Activated CD8-positive, alpha-beta T cell treated with anti-CD3 and anti-CD28 coated beads, Interleukin-2, amount 10 ng/mL, durations not matched to agents 7 days and 5 days (primary cell): ENCODE measurements around the gene PREX1. TPM values are rescaled to one million over a fixed set of nuclear protein-coding genes. Genes with fewer than 3 reads are reported as not detected.

ENCODE experiments used
- ATAC-seq: fragments of 150-1000 bp; cut with Tn5 transposase; one replicate; pipeline ENCODE4 v1.10.0; 2021; ENCODE audit warnings: moderate library complexity
- CTCF ChIA-PET: fragments of 350-600 bp; sonication (Branson Sonifier 250); formaldehyde crosslinking; loops from one replicate; lab custom pipeline; 2021; ENCODE audit warnings: antibody characterized with exemption; lab: Charles Lee
- POLR2A ChIA-PET: fragments of 350-600 bp; sonication (Branson Sonifier 250); formaldehyde crosslinking; loops from one replicate; lab custom pipeline; 2021; ENCODE audit warnings: antibody characterized with exemption; lab: Charles Lee
- DNase-seq: peaks from one replicate; pipeline ENCODE4 v3.0.0-alpha.2; 2020
- H3K27ac Mint-ChIP-seq: one replicate; pipeline ENCODE4 v1.8.0; 2021; ENCODE audit warnings: mild to moderate bottlenecking, mixed read lengths
- H3K27me3 Mint-ChIP-seq: one replicate; pipeline ENCODE4 v1.8.0; 2021; ENCODE audit warnings: low read depth, mixed read lengths
- H3K36me3 Mint-ChIP-seq: one replicate; pipeline ENCODE4 v1.8.0; 2021; ENCODE audit warnings: low read depth, mixed read lengths
- H3K4me1 Mint-ChIP-seq: one replicate; pipeline ENCODE4 v1.8.0; 2021; ENCODE audit warnings: low read depth, mixed read lengths
- H3K4me3 Mint-ChIP-seq: one replicate; pipeline ENCODE4 v1.8.0; 2021; ENCODE audit warnings: mild to moderate bottlenecking, mixed read lengths
- H3K9me3 Mint-ChIP-seq: one replicate; pipeline ENCODE4 v1.8.0; 2022; ENCODE audit warnings: mixed read lengths; ENCODE audit not compliant: insufficient read depth
- total RNA-seq, 2 experiments: library from RNA; stranded (reverse); gene quantifications; one replicate each; pipeline ENCODE4 v1.2.3, GENCODE V29; 2021

The PREX1 gene
- total RNA-seq, 2 experiments from 2014 or later, result 146 to 152 TPM

- H3K27ac Mint-ChIP-seq, result no peak overlapping the region
- H3K9me3 Mint-ChIP-seq, result no peaks in the 10 kb centered on the region
- peaks cover 8% of the 10 kb centered on the region for H3K27me3 Mint-ChIP-seq
- POLR2A ChIA-PET, result no interaction called here
- ATAC-seq, result no peak
- DNase-seq, result no peak
- H3K4me1 Mint-ChIP-seq, result no peaks in the 10 kb centered on the region
- no peaks in the 10 kb centered on the region for H3K36me3 Mint-ChIP-seq
- CTCF ChIA-PET, result interaction anchor here (1.4 kb wide), 1 partner anchor 42 kb away, joined by 3 read pairs; no protein-coding TSS in a partner anchor
- no peak overlapping the region for H3K4me3 Mint-ChIP-seq
Measured at GRCh38 chr20:48578397-48579098, 249.3 kb downstream of the PREX1 start.

GRCh38 chr20:48577557-48577956, 250.2 kb downstream of the PREX1 start:
- POLR2A ChIA-PET, result no interaction called here
- CTCF ChIA-PET, result no interaction called here

GRCh38 chr20:48574383-48574782, 253.4 kb downstream of the PREX1 start:
- Mint-ChIP-seq H3K27me3 (peaks cover 5% of the 10 kb centered on the region), H3K27ac (no peak overlapping the region), H3K4me1 (no peaks in the 10 kb centered on the region), H3K36me3 (no peaks in the 10 kb centered on the region), H3K9me3 (no peaks in the 10 kb centered on the region), H3K4me3 (no peak overlapping the region)
- POLR2A ChIA-PET, result no interaction called here
- DNase-seq (no peak), ATAC-seq (no peak)
- CTCF ChIA-PET, result no interaction called here

More at GRCh38 chr20:48577557-48577956, 250.2 kb downstream of the PREX1 start:
- H3K36me3 Mint-ChIP-seq, result no peaks in the 10 kb centered on the region
- H3K4me3 Mint-ChIP-seq, result no peak overlapping the region
- ATAC-seq (no peak), DNase-seq (no peak)
- H3K27me3 Mint-ChIP-seq, result peaks cover 6% of the 10 kb centered on the region
- H3K4me1 Mint-ChIP-seq, result no peaks in the 10 kb centered on the region
- no peaks in the 10 kb centered on the region for H3K9me3 Mint-ChIP-seq
- H3K27ac Mint-ChIP-seq, result no peak overlapping the region

Other genes starting within 250 kb of the PREX1 start
- 10 to 100 TPM; 19.1 to 20.1 TPM for gene ARFGEF2, start 93.7 kb upstream of the PREX1 start, total RNA-seq
- 100 to 1,000 TPM in 1 of 2 experiments, 10 to 100 TPM in 1; 98.0 to 102 TPM for gene CSE1L, start 218.3 kb upstream of the PREX1 start, total RNA-seq